ENCODE results near the gene POLR2B.
A peak's percentile ranks its signal among the peaks of the same experiment; 100 is the strongest.
"Not testable (repeated sequence)": the region's sequence is repeated elsewhere in the genome, so short reads cannot be mapped to it uniquely, and the experiment has no call there.

POLR2B gene

GRCh38 chr4:57055886-57056285 is 77.2 kb downstream of the POLR2B start:
- DNase-seq (ENCODE audit: low read depth), result no peak
- H3K4me3 ChIP-seq (ENCODE audit: control insufficient read depth, low read depth, low read length), result no peak overlapping the region
- no peak for TF ChIP-seq CTCF (IDR thresholded peaks at IDR 0.05; ENCODE audit: control insufficient read depth, insufficient read depth, low read depth, low read length, missing control alignments)

GRCh38 chr4:57059890-57060716 is 81.4 kb downstream of the POLR2B start:
- no peak for DNase-seq (ENCODE audit: low read depth)
- TF ChIP-seq CTCF (IDR thresholded peaks at IDR 0.05; ENCODE audit: control insufficient read depth, insufficient read depth, low read depth, low read length, missing control alignments), result no peak
- H3K4me3 ChIP-seq (ENCODE audit: control insufficient read depth, low read depth, low read length), result no peak overlapping the region

- not testable (repeated sequence) for H3K4me3 ChIP-seq (ENCODE audit: control insufficient read depth, low read depth, low read length); DNase-seq (ENCODE audit: low read depth)
These were observed 82.0 kb downstream of the POLR2B start for GRCh38 chr4:57060717-57061067.

GRCh38 chr4:57061395-57061794 is 82.7 kb downstream of the POLR2B start:
- TF ChIP-seq CTCF (IDR thresholded peaks at IDR 0.05; ENCODE audit: control insufficient read depth, insufficient read depth, low read depth, low read length, missing control alignments), result no peak
- no peak for DNase-seq (ENCODE audit: low read depth)
- no peak overlapping the region for H3K4me3 ChIP-seq (ENCODE audit: control insufficient read depth, low read depth, low read length)

- TF ChIP-seq CTCF (IDR thresholded peaks at IDR 0.05; ENCODE audit: control insufficient read depth, insufficient read depth, low read depth, low read length, missing control alignments), result no peak
- DNase-seq (ENCODE audit: low read depth), result no peak
- no peak overlapping the region for H3K4me3 ChIP-seq (ENCODE audit: control insufficient read depth, low read depth, low read length)
These were observed 84.8 kb downstream of the POLR2B start for GRCh38 chr4:57063518-57063917.

GRCh38 chr4:57064120-57064519 is 85.4 kb downstream of the POLR2B start:
- no peak for TF ChIP-seq CTCF (IDR thresholded peaks at IDR 0.05; ENCODE audit: control insufficient read depth, insufficient read depth, low read depth, low read length, missing control alignments)
- no peak overlapping the region for H3K4me3 ChIP-seq (ENCODE audit: control insufficient read depth, low read depth, low read length)
- DNase-seq (ENCODE audit: low read depth), result no peak

- H3K4me3 ChIP-seq (ENCODE audit: control insufficient read depth, low read depth, low read length), result peak overlapping the region; percentile 0; the same call in 1 of the 2 replicates
- peak; percentile 92 for DNase-seq (ENCODE audit: low read depth)
- TF ChIP-seq CTCF (IDR thresholded peaks at IDR 0.05; ENCODE audit: control insufficient read depth, insufficient read depth, low read depth, low read length, missing control alignments), result no peak
These were observed 86.4 kb downstream of the POLR2B start for GRCh38 chr4:57064811-57065711.
